ENCODE measurements around the gene PDXP.
A peak's percentile ranks its signal among the peaks of the same experiment; 100 is the strongest.

The PDXP gene

DNA sequence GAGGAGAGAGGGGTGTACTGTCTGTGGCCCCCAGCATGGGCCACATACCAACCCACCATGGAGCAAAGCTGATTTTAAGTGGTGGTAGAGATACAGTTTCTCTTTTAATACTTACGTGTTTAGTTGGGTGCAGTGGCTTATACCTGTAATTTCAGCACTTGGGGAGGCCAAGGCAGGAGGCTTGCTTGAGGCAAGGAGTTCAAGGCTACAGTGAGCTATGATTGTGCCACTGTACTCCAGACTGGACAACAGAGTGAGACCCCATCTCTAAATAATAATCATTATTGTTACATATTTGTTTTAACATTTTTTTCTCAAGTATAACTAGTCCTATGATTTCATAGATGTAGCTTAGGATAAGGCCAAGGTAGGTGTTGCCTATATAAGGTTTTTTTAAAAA, 41.1 kb upstream of the PDXP start:
- no peak overlapping the region for H3K27ac ChIP-seq
- no peak for TF ChIP-seq ZFX (IDR thresholded peaks at IDR 0.05; ENCODE audit: borderline replicate concordance)
- TF ChIP-seq, protein P1, sequence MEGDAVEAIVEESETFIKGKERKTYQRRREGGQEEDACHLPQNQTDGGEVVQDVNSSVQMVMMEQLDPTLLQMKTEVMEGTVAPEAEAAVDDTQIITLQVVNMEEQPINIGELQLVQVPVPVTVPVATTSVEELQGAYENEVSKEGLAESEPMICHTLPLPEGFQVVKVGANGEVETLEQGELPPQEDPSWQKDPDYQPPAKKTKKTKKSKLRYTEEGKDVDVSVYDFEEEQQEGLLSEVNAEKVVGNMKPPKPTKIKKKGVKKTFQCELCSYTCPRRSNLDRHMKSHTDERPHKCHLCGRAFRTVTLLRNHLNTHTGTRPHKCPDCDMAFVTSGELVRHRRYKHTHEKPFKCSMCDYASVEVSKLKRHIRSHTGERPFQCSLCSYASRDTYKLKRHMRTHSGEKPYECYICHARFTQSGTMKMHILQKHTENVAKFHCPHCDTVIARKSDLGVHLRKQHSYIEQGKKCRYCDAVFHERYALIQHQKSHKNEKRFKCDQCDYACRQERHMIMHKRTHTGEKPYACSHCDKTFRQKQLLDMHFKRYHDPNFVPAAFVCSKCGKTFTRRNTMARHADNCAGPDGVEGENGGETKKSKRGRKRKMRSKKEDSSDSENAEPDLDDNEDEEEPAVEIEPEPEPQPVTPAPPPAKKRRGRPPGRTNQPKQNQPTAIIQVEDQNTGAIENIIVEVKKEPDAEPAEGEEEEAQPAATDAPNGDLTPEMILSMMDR (IDR thresholded peaks at IDR 0.05) = no peak

DNA sequence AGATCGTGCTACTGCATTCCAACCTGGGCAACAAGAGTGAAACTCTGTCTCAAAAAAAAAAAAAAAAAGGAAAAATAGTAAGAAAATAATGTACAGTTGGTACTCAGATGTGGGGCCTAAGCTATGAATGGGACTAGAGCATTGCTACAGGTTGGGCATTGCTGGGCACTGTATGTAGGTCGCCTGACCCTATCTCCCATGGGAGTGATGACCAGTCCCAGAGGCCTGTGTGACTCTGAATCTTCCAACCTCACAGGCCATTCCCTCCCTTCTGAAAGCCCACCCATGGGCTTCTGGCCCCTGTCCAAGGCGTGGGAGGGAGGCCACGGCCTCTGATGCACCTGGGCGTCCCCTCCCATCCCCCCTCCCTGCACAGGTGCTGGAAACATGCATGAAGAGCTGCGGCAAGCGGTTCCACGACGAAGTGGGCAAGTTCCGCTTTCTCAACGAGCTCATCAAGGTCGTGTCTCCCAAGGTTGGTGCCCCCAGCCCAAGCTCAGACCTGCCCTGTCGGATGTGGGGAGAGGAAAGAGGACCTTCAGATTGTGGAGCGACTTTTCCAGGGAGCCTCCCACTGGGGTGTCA, 40.4 kb upstream of the PDXP start:
- no peak overlapping the region for H3K27ac ChIP-seq
- TF ChIP-seq, protein P1 (IDR thresholded peaks at IDR 0.05) = no peak
- TF ChIP-seq ZFX (IDR thresholded peaks at IDR 0.05; ENCODE audit: borderline replicate concordance) = no peak

DNA sequence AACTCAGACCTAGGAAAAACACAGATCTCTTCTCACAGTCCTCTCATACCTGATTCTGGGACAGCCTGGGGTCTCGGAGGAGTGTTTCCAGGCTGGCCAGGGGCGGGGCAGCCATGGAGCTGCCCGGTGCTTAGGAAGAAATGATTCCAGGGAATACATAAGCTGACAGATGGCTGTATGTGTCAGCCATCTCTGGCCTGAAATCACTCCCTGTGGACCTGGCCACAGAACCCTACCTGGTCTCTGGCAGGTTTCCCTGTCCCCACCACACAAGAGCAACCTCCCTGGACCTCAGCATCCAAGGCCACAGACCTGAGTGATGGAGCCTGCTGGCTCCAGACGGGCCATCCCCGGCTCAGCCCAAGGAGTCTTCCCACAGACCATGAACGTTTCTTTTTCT, 39.8 kb upstream of the PDXP start:
- no peak overlapping the region for H3K27ac ChIP-seq
- TF ChIP-seq ZFX (IDR thresholded peaks at IDR 0.05; ENCODE audit: borderline replicate concordance) = no peak
- TF ChIP-seq, protein P1 (IDR thresholded peaks at IDR 0.05) = no peak

DNA sequence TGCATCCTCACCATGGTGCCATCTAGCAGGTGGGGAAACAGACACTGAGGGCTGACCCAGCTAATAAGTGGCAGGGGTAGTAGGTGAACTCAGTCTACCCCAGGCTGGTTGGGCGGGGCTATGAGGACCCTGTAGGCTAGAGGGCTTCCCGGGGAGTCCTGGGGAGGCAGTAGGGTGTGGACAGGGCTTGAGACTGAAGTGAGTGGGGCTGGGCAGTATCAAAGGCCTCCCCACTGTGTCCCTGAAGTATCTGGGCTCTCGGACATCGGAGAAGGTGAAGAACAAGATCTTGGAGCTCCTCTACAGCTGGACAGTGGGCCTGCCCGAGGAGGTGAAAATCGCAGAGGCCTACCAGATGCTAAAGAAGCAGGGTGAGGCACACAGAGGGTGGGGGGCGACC, 38.5 kb upstream of the PDXP start:
- TF ChIP-seq, protein P1 (IDR thresholded peaks at IDR 0.05) = no peak
- no peak for TF ChIP-seq ZFX (IDR thresholded peaks at IDR 0.05; ENCODE audit: borderline replicate concordance)

DNA sequence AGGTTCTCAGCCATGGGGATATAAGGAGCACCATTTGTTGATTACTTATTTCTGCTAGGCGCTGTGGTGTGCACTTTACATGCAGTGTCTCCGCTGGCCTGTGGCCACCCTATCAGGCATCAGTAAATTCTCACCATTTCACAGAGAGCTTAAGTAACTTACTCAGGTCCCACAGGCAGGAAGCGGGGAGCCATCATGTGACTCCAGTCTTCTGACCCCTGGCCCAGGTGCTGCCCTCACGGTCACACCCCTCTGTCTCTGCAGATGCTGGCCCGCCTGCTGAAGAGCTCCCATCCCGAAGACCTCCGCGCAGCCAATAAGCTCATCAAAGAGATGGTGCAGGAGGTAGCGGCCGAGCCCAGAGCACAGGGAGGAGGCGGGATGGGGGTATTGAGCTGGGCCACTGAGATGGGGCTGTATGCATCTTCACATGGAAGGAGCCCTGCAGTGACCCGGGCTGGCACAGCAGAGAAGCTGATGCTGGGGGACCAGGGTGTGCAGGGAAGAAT, 37.1 kb upstream of the PDXP start:
- H3K27ac ChIP-seq = no peak overlapping the region
- TF ChIP-seq ZFX (IDR thresholded peaks at IDR 0.05; ENCODE audit: borderline replicate concordance) = no peak
- TF ChIP-seq, protein P1 (IDR thresholded peaks at IDR 0.05) = no peak

More for the DNA sequence above, 38.5 kb upstream of the PDXP start:
- H3K27ac ChIP-seq = no peak overlapping the region

DNA sequence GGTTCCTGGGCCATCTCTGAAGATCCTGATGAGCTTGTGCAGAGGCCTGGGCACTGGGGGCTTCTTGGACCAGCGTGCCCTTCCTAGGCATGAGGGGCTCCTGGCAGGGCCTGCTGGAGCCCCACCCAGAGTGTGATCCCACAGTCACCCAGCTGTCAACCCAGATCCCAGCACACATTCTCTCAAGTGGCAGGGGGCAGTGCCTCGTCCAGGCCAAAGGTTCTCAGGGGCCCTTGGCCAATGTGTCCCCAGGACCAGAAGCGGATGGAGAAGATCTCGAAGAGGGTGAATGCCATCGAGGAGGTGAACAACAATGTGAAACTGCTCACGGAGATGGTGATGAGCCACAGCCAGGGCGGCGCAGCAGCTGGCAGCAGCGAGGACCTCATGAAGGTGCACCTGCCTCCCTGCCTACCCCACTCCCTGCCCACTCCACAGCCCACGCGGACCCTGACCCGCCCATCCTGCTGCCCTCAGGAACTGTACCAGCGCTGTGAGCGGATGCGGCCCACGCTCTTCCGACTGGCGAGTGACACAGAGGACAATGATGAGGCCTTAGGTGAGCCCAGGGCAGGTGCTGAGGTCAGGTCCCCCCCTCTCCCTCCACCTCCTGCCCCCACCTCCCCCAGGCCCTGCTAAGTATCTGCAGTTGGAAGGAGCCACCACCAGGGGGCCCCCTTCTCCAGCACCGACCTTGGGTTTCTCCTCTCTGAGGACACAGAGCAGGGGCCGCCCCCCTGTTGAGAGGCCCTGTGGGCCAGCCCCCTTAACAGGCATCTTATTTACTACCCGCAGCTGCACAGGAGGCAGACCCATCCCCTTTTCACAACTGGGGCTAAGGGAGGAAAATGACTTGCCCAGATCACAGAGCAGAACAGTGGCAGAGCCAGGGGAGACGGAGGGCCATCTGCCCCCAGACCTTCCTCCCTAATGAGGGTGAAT, 35.2 kb upstream of the PDXP start:
- TF ChIP-seq, protein P1 (IDR thresholded peaks at IDR 0.05) = peak; percentile 95
- no peak for TF ChIP-seq ZFX (IDR thresholded peaks at IDR 0.05; ENCODE audit: borderline replicate concordance)

DNA sequence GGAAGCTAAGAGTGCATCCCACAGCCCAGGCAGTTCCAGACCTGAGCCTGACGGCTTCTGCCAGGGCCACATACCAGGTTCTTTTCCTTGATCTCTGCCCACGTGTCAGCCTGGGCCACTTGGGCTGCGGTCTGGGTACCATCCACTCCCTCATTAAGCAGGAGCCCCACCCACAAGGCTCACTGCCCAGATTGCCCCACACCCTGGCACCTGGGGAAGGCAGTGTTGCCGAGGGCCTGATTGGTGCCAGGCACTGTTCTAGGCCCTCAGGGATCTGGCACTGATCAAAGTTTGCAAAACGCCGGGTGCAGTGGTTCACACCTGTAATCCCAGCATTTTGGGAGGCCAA, 34.5 kb upstream of the PDXP start:
- TF ChIP-seq, protein P1 (IDR thresholded peaks at IDR 0.05) = no peak
- TF ChIP-seq ZFX (IDR thresholded peaks at IDR 0.05; ENCODE audit: borderline replicate concordance) = no peak
- no peak overlapping the region for H3K27ac ChIP-seq

More for the DNA sequence above, 35.2 kb upstream of the PDXP start:
- H3K27ac ChIP-seq = no peak overlapping the region
